LNCaP clone FGC (cell line): Measurements from ENCODE around the gene DSCAM.

Experiments
- DNase-seq: peaks from one replicate; pipeline ENCODE4 v3.0.0-alpha.2; 2011; ENCODE audit warnings: low read depth
- H3K4me3 ChIP-seq: 2 replicates; pipeline ENCODE4 v1.5.1; 2011; ENCODE audit warnings: mild to moderate bottlenecking, low read depth, low read length, control low read depth
- TF ChIP-seq, protein P1 (sequence below): IDR thresholded peaks from 2 replicates; pipeline ENCODE4 v1.5.1; 2012; ENCODE audit warnings: mild to moderate bottlenecking; ENCODE audit not compliant: control insufficient read depth, insufficient read depth; ENCODE audit errors: extremely low read depth

The DSCAM gene

DNA sequence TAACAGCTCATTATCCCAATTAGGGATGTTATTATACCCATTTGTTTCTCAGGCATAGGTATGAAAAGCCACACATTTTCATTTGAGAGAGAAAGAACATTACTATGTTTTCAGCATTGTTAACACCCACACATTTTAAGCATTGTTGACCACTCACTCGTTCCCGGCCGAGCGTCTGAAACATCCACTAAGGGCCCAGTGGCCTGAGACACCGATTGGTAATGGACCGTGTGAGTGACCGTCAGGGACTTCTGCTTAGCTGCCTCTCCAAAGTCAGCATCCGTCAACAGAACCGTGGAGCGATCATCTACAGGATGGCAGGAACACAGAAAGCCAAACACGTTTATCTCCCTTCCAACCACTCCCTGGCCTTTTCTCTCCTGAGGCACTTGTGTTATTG, 795.2 kb downstream of the DSCAM start:
- no peak overlapping the region for H3K4me3 ChIP-seq
- DNase-seq: no peak
- TF ChIP-seq, protein P1, sequence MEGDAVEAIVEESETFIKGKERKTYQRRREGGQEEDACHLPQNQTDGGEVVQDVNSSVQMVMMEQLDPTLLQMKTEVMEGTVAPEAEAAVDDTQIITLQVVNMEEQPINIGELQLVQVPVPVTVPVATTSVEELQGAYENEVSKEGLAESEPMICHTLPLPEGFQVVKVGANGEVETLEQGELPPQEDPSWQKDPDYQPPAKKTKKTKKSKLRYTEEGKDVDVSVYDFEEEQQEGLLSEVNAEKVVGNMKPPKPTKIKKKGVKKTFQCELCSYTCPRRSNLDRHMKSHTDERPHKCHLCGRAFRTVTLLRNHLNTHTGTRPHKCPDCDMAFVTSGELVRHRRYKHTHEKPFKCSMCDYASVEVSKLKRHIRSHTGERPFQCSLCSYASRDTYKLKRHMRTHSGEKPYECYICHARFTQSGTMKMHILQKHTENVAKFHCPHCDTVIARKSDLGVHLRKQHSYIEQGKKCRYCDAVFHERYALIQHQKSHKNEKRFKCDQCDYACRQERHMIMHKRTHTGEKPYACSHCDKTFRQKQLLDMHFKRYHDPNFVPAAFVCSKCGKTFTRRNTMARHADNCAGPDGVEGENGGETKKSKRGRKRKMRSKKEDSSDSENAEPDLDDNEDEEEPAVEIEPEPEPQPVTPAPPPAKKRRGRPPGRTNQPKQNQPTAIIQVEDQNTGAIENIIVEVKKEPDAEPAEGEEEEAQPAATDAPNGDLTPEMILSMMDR: no peak

DNA sequence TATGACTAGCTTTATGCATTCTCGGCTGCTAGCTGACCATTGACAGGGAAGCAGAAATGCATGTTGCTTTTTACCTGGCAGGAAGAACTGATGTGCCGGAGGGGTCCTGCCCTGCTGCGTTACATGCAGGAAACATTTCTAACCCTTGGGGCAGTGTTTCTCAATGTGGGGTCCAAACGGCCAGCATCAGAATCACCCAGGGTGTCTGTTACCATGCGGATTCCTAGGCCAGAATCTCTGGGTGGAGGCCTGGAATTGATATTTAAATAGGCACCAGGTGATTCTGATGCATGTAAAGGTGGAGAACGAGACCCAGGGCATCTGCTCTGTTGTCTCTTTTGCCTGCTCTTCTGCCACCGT, 797.0 kb downstream of the DSCAM start:
- TF ChIP-seq, protein P1: no peak
- no peak for DNase-seq
- H3K4me3 ChIP-seq: no peak overlapping the region

DNA sequence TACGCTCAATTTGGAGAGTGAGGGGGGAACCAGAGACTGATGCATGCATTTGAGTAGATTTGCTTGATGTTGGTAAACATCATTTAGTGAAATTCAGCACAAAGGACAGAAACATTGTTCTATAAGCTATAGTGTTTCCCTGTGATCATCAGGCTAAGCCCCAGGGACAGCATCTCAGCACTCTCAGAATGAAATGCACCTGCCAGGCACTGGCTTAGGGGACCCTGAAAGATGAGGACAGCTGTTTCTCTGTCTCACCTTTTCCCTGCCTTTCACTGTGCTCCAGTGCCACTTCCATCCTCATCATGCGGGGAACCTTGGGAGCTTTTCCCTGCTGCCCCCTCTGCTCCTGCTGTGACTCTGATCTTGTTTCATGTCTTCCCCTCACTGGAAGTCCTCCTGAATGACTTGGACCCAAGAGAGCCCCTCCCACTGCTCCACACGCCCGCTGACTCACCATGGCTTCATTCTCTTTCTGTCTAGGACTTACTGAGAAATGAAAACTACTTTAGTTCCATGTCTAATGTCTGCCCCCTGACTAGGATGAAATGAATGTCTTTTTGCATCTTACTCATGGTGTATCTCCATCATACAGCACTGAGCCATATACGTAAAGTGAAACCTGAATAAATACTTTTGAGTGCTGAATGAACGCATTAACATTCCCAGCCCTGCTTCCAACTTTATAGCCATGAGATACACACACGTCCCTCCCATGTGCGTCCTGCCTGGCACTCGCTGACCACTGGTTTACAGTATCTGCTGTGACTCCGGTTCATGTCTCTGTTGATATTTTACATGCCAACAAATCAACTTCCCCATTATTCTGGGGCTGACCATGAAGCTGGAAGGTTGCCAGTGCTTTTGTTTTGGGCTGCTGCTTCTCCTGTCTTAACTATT, 797.7 kb downstream of the DSCAM start:
- no peak for DNase-seq
- no peak overlapping the region for H3K4me3 ChIP-seq
- TF ChIP-seq, protein P1: no peak

DNA sequence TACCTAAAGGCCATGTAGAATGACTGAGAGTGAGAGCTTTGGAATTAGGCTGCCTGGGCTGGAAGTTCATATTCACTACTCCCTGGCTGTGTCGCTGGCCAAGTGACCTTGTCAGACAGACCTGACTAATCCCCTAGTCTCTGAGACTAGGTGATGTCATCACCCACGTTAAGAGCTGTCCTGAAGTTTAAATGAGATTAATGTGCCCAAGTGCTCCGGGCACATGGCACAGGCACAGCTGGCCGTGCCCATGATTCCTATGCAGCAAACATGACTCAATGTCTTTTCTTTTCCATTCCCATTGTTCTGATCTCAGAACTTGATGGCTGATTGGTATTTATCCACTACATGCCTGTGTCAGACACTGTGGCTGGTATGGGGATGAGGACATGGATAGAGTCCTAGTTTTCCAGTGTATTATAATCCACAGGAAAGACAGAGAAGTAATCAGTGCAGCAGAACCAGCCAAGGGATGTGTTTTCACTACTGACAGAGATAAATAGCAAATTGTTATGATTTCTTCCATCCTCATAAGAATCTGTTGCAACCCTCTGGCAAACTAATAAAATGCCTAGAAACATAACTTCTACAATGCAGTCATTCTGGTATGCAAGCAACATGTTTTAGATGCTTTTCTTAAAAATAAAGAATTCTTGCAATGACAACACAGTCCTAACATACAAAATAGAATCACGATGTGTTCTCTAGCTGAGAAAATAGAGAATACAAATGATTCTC, 798.8 kb downstream of the DSCAM start:
- no peak for DNase-seq
- no peak overlapping the region for H3K4me3 ChIP-seq
- TF ChIP-seq, protein P1: no peak

DNA sequence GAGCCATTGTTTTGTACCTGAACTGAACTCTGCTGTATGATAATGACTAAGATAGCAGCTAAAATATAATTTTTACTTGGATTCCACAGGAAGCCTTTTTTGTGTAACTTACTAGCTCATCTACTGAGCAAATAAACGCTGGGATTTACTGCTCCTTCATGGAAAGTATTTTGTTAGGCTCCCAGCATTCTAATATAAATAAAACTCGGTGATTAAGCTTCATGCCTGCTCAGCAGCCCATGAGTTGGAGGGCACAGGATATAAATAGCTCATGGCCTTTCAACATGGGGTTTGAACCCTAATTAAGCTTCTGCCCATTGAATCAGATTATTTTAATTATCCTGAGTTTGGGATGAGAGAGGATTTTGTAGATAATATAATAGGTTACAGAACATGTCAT, 799.7 kb downstream of the DSCAM start:
- peak; percentile 32 for DNase-seq

DNA sequence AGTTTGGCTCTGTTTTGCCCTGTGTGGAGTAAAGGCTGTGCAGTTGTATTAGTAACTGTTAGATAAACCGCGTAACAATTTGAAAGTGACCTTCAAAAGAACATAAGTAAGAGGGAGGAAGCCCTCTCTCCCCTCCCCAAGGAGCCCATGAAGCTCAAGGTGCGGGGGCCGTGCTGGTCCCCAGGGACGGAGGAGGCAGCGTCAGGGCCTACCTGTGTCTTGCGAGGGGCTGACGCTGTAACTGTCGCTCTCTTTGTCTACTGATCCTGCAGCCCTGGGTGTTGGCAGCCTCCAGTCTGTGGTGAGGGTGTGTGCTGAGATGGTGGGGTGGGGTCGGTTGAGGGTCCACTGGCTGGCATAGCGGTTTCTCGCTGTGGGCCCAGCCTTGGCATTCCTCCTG, 803.1 kb downstream of the DSCAM start:
- no peak overlapping the region for H3K4me3 ChIP-seq
- TF ChIP-seq, protein P1: no peak
- DNase-seq: no peak

More for the DNA sequence above, 799.7 kb downstream of the DSCAM start:
- no peak overlapping the region for H3K4me3 ChIP-seq
- TF ChIP-seq, protein P1: no peak
